Tibial artery (tissue), 4 donors: ENCODE measurements around the gene C2CD2L.

Source experiments
- DNase-seq, 2 donors: peaks; one replicate each; pipeline ENCODE4 v3.0.0-alpha.2; 2019
- H3K27ac ChIP-seq, 2 donors: fragments of 200-600 bp; sonication (generic) in 1 of 2; 1 replicate in 1 of 2; 2 replicates in 1 of 2; pipeline ENCODE4 v1.5.1; 2018 to 2019; ENCODE audit warnings: mild to moderate bottlenecking in 1 of 2
- H3K27me3 ChIP-seq, 2 donors: fragments of 200-600 bp; sonication (generic) in 1 of 2; one replicate each; pipeline versions ENCODE4 v1.5.1 to v1.6.0; 2016 to 2019
- H3K36me3 ChIP-seq, 3 donors: fragments of 200-600 bp; sonication (generic) in 2 of 3; one replicate each; pipeline ENCODE4 v1.5.1; 2016 to 2019; ENCODE audit warnings: mild to moderate bottlenecking in 2 of 3
- H3K4me1 ChIP-seq, 4 donors: fragments of 200-600 bp; sonication (generic) in 2 of 4; 1 replicate in 3 of 4; 2 replicates in 1 of 4; pipeline ENCODE4 v1.5.1; 2016 to 2019
- H3K4me3 ChIP-seq, 2 donors: fragments of 200-600 bp; sonication (generic) in 1 of 2; 1 replicate in 1 of 2; 2 replicates in 1 of 2; pipeline ENCODE4 v1.5.1; 2018 to 2019; ENCODE audit warnings: mild to moderate bottlenecking in 2 of 2
- H3K9me3 ChIP-seq, 3 donors: fragments of 200-600 bp; sonication (generic) in 1 of 3; one replicate each; pipeline ENCODE4 v1.5.1; 2016 to 2019
- intact Hi-C: fragments of 100-400 bp; cut with DNase I; formaldehyde crosslinking; loops from one replicate; pipeline ENCODE4 v1.15.0; 2023; ENCODE audit warnings: low total_unique reads
- TF ChIP-seq, protein P1 (sequence below), 2 experiments: fragments of 200-600 bp in 1 of 2; fragments of 450-650 bp in 1 of 2; IDR thresholded peaks; one replicate each; pipeline ENCODE4 v1.5.1; 2017 to 2019; ENCODE audit warnings: antibody characterized with exemption in 2 of 2, mild to moderate bottlenecking in 1 of 2, moderate library complexity in 1 of 2

C2CD2L gene

DNA sequence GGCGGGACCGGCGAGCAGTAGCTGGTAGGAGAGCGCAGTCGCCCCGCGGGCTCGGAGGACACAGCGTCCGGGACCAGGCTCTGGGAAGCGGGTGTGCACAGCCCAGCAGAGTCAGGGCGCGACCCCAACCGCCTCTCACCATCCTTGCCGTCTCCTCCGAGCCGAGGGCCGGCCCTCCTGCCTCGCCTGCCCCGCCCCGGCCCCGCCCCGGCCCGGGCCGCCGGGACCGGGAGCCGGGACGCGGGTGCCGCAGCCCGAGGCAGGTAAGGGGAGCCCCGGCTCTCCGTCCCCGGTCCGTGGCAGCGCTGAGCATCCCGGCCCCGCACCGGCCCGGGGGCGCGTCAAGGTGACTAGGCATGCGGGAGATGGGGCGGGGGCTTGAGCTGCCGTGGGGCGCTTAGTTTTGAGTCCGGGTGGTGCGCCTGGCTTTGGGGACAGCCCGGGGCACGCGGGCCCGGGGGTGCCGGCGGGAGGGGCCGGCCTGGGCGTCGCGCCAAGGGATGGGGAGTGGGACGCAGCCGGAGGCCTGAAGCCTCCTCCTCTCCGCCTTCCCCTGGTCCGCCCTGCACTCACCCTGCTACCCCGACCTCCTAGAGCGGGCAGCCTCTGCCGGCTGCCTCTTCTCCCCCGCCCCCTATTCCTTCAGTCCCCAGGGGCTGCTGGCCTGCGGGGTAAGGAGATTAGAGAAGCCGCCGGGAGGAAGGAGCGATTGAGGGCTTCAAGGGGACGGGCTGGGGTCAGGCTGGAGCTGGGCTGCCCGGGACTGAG is 42.1 kb downstream of the C2CD2L start, which contains the start of gene ABCG4:
Gene ABCG4, plus strand, starts transcription at position 35 of the 768 bp plus-strand sequence. CDS start 914 bp downstream, outside the sequence.
- TF ChIP-seq, protein P1, sequence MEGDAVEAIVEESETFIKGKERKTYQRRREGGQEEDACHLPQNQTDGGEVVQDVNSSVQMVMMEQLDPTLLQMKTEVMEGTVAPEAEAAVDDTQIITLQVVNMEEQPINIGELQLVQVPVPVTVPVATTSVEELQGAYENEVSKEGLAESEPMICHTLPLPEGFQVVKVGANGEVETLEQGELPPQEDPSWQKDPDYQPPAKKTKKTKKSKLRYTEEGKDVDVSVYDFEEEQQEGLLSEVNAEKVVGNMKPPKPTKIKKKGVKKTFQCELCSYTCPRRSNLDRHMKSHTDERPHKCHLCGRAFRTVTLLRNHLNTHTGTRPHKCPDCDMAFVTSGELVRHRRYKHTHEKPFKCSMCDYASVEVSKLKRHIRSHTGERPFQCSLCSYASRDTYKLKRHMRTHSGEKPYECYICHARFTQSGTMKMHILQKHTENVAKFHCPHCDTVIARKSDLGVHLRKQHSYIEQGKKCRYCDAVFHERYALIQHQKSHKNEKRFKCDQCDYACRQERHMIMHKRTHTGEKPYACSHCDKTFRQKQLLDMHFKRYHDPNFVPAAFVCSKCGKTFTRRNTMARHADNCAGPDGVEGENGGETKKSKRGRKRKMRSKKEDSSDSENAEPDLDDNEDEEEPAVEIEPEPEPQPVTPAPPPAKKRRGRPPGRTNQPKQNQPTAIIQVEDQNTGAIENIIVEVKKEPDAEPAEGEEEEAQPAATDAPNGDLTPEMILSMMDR (IDR thresholded peaks at IDR 0.05), result no peak
- intact Hi-C loops, result loop anchor here (10.0 kb wide), 1 partner anchor 46 kb away; no protein-coding TSS in a partner anchor
- Histone ChIP-seq H3K4me3 (peak within 1 kb of the TSS; percentile 52 to 64), H3K36me3 (no peaks in the 10 kb centered on the region), H3K27ac (no peak within 1 kb of the TSS), H3K4me1 (peaks cover 0 to 23% (median 14%) of the 10 kb centered on the region in 4 donors), H3K27me3 (peaks cover 0 to 45% of the 10 kb centered on the region in 2 donors), H3K9me3 (no peaks in the 10 kb centered on the region)
- no peak for DNase-seq

- intact Hi-C loops, result loop anchor here (10.0 kb wide), 1 partner anchor 45 kb away; no protein-coding TSS in a partner anchor
- no peaks in the 10 kb centered on the region for H3K36me3 ChIP-seq
- H3K4me1 ChIP-seq, result peaks cover 0 to 19% (median 12%) of the 10 kb centered on the region in 4 donors
- H3K27me3 ChIP-seq, result peaks cover 0 to 45% of the 10 kb centered on the region in 2 donors
- peak overlapping the region; percentile 52 to 64 for H3K4me3 ChIP-seq
- TF ChIP-seq, protein P1 (IDR thresholded peaks at IDR 0.05), result no peak
- H3K9me3 ChIP-seq, result no peaks in the 10 kb centered on the region
- H3K27ac ChIP-seq, result no peak overlapping the region
- no peak for DNase-seq
Measured at GRCh38 chr11:119149786-119150275, 42.7 kb downstream of the C2CD2L start.

GRCh38 chr11:119152043-119152442 is 44.9 kb downstream of the C2CD2L start:
- TF ChIP-seq, protein P1 (IDR thresholded peaks at IDR 0.05), result no peak
- intact Hi-C loops, result no loop called here
- Histone ChIP-seq H3K4me3 (no peak overlapping the region), H3K27ac (no peak overlapping the region), H3K4me1 (peaks cover 0 to 17% (median 12%) of the 10 kb centered on the region in 4 donors), H3K9me3 (no peaks in the 10 kb centered on the region), H3K36me3 (no peaks in the 10 kb centered on the region), H3K27me3 (peaks cover 0 to 26% of the 10 kb centered on the region in 2 donors)
- no peak for DNase-seq

GRCh38 chr11:119152604-119153003 is 45.5 kb downstream of the C2CD2L start:
- H3K27ac ChIP-seq, result no peak overlapping the region
- H3K4me3 ChIP-seq, result no peak overlapping the region
- intact Hi-C loops, result no loop called here
- H3K4me1 ChIP-seq, result peaks cover 0 to 17% (median 12%) of the 10 kb centered on the region in 4 donors
- H3K27me3 ChIP-seq, result peaks cover 0 to 24% of the 10 kb centered on the region in 2 donors
- TF ChIP-seq, protein P1 (IDR thresholded peaks at IDR 0.05), result no peak
- H3K9me3 ChIP-seq, result no peaks in the 10 kb centered on the region
- no peaks in the 10 kb centered on the region for H3K36me3 ChIP-seq
- no peak for DNase-seq

DNA sequence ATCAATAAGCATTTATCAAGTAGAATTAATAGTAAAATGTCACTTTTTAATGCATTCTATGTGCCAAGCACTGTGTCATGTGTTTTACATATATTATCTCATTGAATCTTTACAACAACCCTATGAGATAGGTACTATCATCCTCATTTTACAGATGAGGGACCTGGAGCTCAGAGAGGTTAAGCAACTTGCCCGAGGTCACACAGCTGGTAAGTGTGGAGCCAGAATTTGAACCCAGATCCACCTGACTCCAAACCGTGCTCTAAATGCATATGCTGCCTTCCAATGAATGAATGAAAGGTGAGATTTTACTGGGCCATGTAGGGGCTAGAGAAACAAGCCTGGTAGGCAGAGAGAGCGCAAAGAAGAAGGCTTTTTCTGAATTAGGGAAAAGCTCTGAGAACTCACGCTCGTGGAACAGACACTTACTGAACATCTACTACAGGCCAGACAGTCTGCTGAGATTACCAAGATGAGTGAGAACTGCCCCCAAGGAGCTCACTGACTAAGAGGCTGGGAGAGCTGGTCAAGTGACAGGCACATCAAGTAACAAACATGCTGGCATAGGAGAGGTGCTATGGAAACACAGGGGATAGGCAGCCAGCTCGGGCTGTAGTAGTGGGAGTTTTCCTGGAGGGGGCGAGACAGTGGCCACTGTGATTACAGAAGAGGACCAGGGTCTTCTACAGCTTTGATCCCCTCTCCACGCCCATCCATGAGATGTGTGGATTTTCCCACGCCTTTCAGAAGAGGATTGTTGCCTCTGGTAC is 46.1 kb downstream of the C2CD2L start:
- Histone ChIP-seq H3K4me1 (peaks cover 0 to 17% (median 12%) of the 10 kb centered on the region in 4 donors), H3K27me3 (peaks cover 0 to 18% of the 10 kb centered on the region in 2 donors), H3K4me3 (no peak overlapping the region), H3K9me3 (no peaks in the 10 kb centered on the region), H3K27ac (no peak overlapping the region), H3K36me3 (no peaks in the 10 kb centered on the region)
- TF ChIP-seq, protein P1 (IDR thresholded peaks at IDR 0.05), result no peak
- intact Hi-C loops, result no loop called here
- DNase-seq, result no peak
